GM21529 (cell line): ENCODE results near the gene TMTC4.

Experiments used
- ATAC-seq: cut with Tn5 transposase; IDR thresholded peaks from one replicate; pipeline ENCODE4 v1.9.1; 2021; ENCODE audit not compliant: unreplicated experiment

Gene TMTC4

GRCh38 chr13:100668408-100668807, 6.2 kb downstream of the TMTC4 start:
- no peak for ATAC-seq

DNA sequence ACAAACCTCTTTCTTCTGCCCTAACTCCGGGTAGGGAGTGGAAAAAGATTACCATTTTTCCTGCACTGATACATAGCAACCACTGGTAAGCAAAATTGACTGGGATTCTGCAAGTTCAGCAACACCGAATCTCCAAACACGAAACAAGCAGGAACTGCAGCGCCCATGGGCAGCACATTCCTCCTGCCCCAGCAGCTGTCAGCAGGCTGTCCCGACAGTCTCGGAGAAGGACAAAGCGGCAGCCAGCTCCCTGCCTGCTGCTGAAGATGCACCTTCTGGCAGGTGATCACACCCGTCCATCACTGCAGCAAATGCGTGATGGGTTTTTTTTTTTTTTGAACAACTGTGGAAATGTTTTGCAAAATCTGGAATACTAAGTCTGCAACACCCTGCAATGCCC, 6.7 kb downstream of the TMTC4 start:
- no peak for ATAC-seq

- no peak for ATAC-seq
Measured at GRCh38 chr13:100666124-100666523, 8.5 kb downstream of the TMTC4 start.

- ATAC-seq: no peak
Measured at GRCh38 chr13:100665403-100665802, 9.2 kb downstream of the TMTC4 start.

DNA sequence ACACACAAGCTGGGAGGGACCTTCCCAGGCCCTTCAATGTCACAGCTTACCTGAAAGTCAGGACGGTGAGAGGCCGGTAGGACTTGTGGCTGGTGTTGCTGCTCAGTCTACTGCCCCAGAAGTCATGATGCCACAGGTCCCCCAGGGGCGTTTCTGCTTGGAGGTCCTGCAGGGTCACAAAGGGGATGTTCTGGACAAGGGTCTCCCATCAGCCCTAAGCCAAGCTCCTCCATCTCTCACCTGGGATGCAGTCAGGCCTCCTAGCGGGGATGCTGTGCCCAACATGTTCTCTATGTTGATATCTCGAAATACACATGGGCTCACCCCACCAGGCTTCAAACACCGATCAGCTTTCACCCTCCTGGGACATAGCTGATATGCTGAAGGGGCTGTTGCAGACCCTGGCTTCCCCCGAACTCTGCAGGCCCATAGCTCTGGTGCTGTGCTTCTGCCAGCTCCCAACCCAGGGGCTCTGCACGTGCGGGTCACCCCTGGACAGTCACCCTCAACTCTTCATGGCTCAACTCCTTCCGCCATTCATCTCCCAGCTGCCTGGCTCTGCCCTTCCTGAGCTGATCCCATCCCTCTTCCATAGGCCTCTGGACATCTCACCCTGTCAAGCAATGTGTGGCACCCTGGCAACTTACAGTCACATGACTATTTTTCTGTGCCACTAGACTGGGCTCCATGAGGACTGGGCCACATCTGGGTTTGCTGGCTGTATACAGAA, 10.3 kb downstream of the TMTC4 start:
- no peak for ATAC-seq

GRCh38 chr13:100662468-100663211, 12.0 kb downstream of the TMTC4 start:
- ATAC-seq: no peak

- no peak for ATAC-seq
Measured at GRCh38 chr13:100660761-100661160, 13.8 kb downstream of the TMTC4 start.

DNA sequence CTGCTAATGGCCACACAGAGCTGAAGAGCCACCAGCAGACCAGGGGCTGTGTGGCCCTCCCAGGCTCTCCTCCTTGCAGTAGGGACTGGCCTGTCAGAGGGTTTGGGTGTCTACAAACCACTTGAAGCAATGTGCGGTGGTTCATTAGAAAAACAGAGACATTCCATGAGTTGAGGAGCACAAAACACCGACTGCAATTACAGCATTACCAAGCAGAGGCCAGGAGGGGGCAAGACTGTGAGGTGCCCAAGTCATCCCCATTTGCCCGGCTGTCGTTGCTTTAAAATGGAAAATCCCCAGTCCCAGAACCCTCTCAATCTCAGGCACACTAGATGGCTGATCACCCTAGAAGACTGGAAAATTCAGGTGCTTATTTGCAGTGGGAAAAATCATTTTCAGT, 15.0 kb downstream of the TMTC4 start:
- no peak for ATAC-seq

GRCh38 chr13:100658363-100658762, 16.2 kb downstream of the TMTC4 start:
- ATAC-seq: peak; percentile 77

GRCh38 chr13:100657881-100658315, 16.7 kb downstream of the TMTC4 start:
- peak; percentile 11 for ATAC-seq

GRCh38 chr13:100652510-100652909, 22.1 kb downstream of the TMTC4 start:
- no peak for ATAC-seq

DNA sequence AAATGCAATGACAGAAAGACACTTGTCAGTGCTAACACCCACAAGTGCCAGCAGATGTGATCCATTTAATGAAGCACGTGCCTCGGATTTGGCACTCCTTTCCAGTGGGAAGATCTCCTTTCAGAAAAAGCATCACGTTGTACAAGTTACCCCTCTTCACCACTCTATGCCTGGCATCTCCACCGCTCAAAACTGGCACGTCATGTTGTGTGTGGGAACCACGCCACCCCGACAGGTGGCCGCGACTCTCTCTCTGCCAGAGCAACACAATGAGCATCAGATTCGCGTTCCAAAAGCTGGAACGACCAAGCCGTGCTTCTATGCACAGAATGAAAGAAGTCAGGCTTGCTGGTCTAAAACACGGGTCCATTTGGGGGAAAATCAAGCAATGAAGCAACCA, 24.3 kb downstream of the TMTC4 start:
- ATAC-seq: no peak

DNA sequence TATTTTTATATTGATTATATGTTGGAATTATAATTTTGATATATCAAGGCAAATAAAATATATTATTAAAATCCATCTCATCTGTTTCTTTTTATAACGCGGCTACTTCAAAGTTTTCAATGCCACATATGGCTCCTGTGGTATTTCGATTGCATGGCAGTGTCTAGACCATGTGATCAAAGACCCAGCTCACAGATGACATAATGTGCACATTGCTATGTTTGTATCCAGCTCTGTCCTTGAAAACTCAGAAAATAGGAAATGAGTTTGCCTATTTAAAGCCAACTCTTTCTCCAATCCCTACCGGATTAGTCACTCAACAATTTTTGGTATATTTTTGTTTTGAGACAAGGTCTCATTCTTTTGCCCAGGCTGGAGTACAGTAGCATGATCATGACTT, 26.2 kb downstream of the TMTC4 start:
- ATAC-seq: no peak

GRCh38 chr13:100646871-100647270, 27.7 kb downstream of the TMTC4 start:
- no peak for ATAC-seq

- ATAC-seq: no peak
Measured at GRCh38 chr13:100646030-100646673, 28.4 kb downstream of the TMTC4 start.

GRCh38 chr13:100645382-100645781, 29.2 kb downstream of the TMTC4 start:
- no peak for ATAC-seq

GRCh38 chr13:100644371-100644770, 30.2 kb downstream of the TMTC4 start:
- no peak for ATAC-seq

GRCh38 chr13:100637796-100638195, 36.8 kb downstream of the TMTC4 start:
- no peak for ATAC-seq

DNA sequence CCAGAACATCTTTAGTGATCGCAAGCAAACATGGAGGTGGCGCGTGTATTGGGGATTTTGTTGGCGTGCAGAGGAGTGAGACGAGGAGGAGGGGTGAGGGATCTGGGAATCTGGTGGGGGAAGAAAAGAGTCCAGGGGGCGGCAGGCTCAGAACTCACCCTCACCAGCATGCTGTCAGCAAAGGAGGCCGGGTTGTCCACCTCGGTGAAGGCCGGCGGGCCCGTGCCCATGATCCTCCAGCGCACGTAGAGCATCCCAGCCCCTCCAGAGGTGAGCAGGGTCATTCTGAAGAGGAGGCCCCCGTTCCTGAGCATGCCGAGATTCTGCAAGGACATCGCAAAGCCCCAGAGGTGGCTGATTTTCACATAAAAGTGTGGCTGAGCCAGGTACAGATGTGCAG, 37.2 kb downstream of the TMTC4 start:
- no peak for ATAC-seq

GRCh38 chr13:100636441-100636840, 38.2 kb downstream of the TMTC4 start:
- no peak for ATAC-seq

- no peak for ATAC-seq
Measured at GRCh38 chr13:100636004-100636403, 38.6 kb downstream of the TMTC4 start.

DNA sequence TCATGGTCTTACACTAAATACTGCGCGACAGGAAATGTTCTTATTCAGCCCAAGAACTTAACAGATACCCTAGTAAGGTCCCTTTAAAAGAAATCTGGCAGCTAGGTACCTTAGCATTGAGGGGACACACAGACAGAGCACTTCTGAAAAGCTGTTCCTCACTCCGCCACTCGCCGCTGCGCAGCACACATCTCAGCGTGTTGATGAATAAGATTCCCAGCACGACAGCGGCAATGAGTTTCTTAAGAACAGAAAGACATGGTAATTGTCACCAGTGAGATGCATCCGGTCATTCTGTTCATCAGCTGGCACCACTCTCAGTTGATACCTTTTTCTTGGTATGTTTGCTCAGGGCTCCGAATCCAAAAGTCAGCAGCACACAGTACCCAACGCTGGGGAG, 39.9 kb downstream of the TMTC4 start:
- ATAC-seq: no peak
